HL-60 (cell line): ENCODE data around the gene DLG1.

ENCODE experiments used
- DNase-seq, 2 experiments: peaks; one replicate each; pipeline ENCODE4 v3.0.0-alpha.2; 2010 to 2020; ENCODE audit warnings: low read depth in 1 of 2, low spot score in 1 of 2
- H3K27ac ChIP-seq: fragments of 250-450 bp; sonication (Bioruptor Pico); replicated peaks from 2 replicates; pipeline ENCODE4 v1.5.1; 2020; ENCODE audit warnings: mild to moderate bottlenecking, moderate library complexity
- H3K27me3 ChIP-seq: fragments of 250-450 bp; sonication (Bioruptor Pico); 2 replicates; pipeline ENCODE4 v1.5.1; 2021; ENCODE audit warnings: mild to moderate bottlenecking, moderate library complexity; ENCODE audit not compliant: insufficient read depth, poor library complexity, severe bottlenecking
- H3K4me3 ChIP-seq: replicated peaks from 2 replicates; pipeline ENCODE4 v1.5.1; 2011; ENCODE audit warnings: mild to moderate bottlenecking, control low read depth, low read length; ENCODE audit not compliant: insufficient read depth
- GABPA ChIP-seq: IDR thresholded peaks from 2 replicates; pipeline ENCODE4 v1.6.1; 2012; ENCODE audit warnings: low read depth
- POLR2AphosphoS5 ChIP-seq: IDR thresholded peaks from 2 replicates; pipeline ENCODE4 v1.6.1; 2012; ENCODE audit warnings: low read depth
- SPI1 ChIP-seq: IDR thresholded peaks from 2 replicates; pipeline ENCODE4 v1.6.1; 2012; ENCODE audit warnings: low read depth, mild to moderate bottlenecking, borderline replicate concordance
- microRNA-seq: library from miRNA; unstranded; fragments of <30 nt; microRNA quantifications from one replicate; pipeline ENCODE4, GENCODE V29; 2018
- TF ChIP-seq, protein P1 (sequence below): IDR thresholded peaks from 2 replicates; pipeline ENCODE4 v1.6.1; 2012; ENCODE audit warnings: low read depth; ENCODE audit not compliant: insufficient replicate concordance
- TF ChIP-seq, protein P2 (sequence below): IDR thresholded peaks from one replicate; pipeline ENCODE4 v1.5.1; 2011; ENCODE audit warnings: low read length, control low read depth, inconsistent platforms; ENCODE audit not compliant: insufficient read depth

Gene DLG1

DNA sequence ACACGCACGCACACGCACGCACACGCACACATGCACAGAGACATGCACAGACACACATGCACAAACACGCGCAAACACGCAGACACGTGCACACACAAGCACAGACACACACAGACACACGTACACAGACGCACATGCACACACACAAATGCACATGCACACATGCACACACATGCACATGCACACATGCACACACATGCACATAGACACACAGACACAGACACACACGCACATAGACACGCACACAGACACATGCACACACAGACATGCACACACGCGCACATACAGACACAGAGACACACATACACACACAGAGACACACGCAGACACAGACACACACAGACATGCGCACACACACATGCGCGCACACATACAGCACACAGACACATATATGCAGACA is 303.4 kb downstream of the DLG1 start:
- DNase-seq: no peak
- TF ChIP-seq SPI1 (no peak), POLR2AphosphoS5 (no peak), GABPA (no peak)
- TF ChIP-seq, protein P1, sequence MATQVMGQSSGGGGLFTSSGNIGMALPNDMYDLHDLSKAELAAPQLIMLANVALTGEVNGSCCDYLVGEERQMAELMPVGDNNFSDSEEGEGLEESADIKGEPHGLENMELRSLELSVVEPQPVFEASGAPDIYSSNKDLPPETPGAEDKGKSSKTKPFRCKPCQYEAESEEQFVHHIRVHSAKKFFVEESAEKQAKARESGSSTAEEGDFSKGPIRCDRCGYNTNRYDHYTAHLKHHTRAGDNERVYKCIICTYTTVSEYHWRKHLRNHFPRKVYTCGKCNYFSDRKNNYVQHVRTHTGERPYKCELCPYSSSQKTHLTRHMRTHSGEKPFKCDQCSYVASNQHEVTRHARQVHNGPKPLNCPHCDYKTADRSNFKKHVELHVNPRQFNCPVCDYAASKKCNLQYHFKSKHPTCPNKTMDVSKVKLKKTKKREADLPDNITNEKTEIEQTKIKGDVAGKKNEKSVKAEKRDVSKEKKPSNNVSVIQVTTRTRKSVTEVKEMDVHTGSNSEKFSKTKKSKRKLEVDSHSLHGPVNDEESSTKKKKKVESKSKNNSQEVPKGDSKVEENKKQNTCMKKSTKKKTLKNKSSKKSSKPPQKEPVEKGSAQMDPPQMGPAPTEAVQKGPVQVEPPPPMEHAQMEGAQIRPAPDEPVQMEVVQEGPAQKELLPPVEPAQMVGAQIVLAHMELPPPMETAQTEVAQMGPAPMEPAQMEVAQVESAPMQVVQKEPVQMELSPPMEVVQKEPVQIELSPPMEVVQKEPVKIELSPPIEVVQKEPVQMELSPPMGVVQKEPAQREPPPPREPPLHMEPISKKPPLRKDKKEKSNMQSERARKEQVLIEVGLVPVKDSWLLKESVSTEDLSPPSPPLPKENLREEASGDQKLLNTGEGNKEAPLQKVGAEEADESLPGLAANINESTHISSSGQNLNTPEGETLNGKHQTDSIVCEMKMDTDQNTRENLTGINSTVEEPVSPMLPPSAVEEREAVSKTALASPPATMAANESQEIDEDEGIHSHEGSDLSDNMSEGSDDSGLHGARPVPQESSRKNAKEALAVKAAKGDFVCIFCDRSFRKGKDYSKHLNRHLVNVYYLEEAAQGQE: no peak
- TF ChIP-seq, protein P2, sequence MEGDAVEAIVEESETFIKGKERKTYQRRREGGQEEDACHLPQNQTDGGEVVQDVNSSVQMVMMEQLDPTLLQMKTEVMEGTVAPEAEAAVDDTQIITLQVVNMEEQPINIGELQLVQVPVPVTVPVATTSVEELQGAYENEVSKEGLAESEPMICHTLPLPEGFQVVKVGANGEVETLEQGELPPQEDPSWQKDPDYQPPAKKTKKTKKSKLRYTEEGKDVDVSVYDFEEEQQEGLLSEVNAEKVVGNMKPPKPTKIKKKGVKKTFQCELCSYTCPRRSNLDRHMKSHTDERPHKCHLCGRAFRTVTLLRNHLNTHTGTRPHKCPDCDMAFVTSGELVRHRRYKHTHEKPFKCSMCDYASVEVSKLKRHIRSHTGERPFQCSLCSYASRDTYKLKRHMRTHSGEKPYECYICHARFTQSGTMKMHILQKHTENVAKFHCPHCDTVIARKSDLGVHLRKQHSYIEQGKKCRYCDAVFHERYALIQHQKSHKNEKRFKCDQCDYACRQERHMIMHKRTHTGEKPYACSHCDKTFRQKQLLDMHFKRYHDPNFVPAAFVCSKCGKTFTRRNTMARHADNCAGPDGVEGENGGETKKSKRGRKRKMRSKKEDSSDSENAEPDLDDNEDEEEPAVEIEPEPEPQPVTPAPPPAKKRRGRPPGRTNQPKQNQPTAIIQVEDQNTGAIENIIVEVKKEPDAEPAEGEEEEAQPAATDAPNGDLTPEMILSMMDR: no peak
- Histone ChIP-seq H3K27ac (no peak overlapping the region), H3K4me3 (no peak overlapping the region), H3K27me3 (no peaks in the 10 kb centered on the region)

DNA sequence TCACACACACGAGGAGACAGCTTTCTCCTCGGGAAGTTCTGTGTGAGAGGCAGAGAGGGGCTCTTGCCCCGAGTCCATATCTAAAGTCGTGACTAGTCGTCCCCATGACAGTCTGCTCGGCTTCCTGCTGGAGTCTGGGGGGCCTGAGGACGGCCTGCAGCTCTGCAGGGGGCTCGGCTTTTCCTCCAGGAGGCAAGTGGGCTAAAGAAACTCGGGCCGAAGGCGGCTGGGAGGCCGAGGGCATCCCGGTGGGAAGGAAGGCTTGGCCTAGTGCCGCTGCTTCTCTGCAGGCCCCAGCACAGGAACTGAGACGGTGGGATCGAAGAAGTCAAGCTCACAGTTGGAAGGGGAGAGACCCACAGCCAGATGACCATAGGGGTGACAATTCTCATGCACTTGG is 304.4 kb downstream of the DLG1 start:
- Histone ChIP-seq H3K27ac (no peak overlapping the region), H3K27me3 (no peaks in the 10 kb centered on the region)

More for the DNA sequence above, 304.4 kb downstream of the DLG1 start:
- TF ChIP-seq SPI1: no peak
- TF ChIP-seq, protein P2: no peak
- no peak for TF ChIP-seq GABPA
- TF ChIP-seq POLR2AphosphoS5: no peak
- TF ChIP-seq, protein P1: no peak
- no peak for DNase-seq
- no peak overlapping the region for H3K4me3 ChIP-seq

Small RNAs within 50 kb of the gene (microRNA-seq; reads per million reads assigned to microRNA genes)
- gene MIR4797: 1.5 reads per million
